Upper lobe of left lung (tissue), 4 donors: ENCODE measurements around the gene SGTA.

ENCODE experiments used
- POLR2A ChIP-seq, 4 donors: fragments of 450-650 bp; IDR thresholded peaks; one replicate each; pipeline ENCODE4 v1.5.1; 2016 to 2017; ENCODE audit warnings: antibody characterized with exemption in 4 of 4, mild to moderate bottlenecking in 2 of 4
- POLR2AphosphoS5 ChIP-seq, 2 donors: sonication (generic); formaldehyde crosslinking; IDR thresholded peaks; one replicate each; pipeline ENCODE4 v1.5.1; 2017; ENCODE audit warnings: antibody characterized with exemption in 2 of 2
- TF ChIP-seq, protein P1 (sequence below), 6 experiments: fragments of 450-650 bp in 4 of 6; fragments of 200-600 bp in 2 of 6; sonication (generic) in 2 of 6; IDR thresholded peaks; one replicate each; pipeline ENCODE4 v1.5.1; 2016 to 2019; ENCODE audit warnings: antibody characterized with exemption in 6 of 6

DNA sequence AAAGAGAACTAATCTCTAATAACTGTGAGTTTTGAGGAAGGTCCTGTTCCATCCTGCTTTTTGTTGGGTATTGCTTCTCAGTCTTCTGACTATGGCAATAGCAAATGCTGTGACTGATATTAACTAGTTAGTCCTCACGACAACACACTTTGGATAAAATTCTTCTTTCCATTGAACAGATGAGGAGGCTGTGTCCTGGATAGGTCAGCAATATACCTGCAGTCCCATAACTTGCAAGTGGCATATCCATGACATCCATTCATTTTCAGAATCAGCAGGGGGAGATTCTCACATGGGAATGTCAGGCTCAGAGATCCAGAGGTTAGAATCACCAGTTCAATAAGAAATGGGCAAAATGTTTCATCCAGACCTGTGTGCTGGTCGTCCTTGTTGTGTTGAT lies 43.9 kb upstream of the SGTA start:
- TF ChIP-seq, protein P1, sequence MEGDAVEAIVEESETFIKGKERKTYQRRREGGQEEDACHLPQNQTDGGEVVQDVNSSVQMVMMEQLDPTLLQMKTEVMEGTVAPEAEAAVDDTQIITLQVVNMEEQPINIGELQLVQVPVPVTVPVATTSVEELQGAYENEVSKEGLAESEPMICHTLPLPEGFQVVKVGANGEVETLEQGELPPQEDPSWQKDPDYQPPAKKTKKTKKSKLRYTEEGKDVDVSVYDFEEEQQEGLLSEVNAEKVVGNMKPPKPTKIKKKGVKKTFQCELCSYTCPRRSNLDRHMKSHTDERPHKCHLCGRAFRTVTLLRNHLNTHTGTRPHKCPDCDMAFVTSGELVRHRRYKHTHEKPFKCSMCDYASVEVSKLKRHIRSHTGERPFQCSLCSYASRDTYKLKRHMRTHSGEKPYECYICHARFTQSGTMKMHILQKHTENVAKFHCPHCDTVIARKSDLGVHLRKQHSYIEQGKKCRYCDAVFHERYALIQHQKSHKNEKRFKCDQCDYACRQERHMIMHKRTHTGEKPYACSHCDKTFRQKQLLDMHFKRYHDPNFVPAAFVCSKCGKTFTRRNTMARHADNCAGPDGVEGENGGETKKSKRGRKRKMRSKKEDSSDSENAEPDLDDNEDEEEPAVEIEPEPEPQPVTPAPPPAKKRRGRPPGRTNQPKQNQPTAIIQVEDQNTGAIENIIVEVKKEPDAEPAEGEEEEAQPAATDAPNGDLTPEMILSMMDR (IDR thresholded peaks at IDR 0.05): no peak
- TF ChIP-seq POLR2AphosphoS5 (IDR thresholded peaks at IDR 0.05) (no peak), POLR2A (IDR thresholded peaks at IDR 0.05) (no peak)
